Measurements from ENCODE around the gene SRRM3.
"Not testable (repeated sequence)": the region's sequence is repeated elsewhere in the genome, so short reads cannot be mapped to it uniquely, and the experiment has no call there.

The SRRM3 gene

GRCh38 chr7:76267894-76268183 lies 66.1 kb downstream of the SRRM3 start:
- no peak for DNase-seq

GRCh38 chr7:76268376-76268775 lies 66.7 kb downstream of the SRRM3 start:
- no peak for DNase-seq

GRCh38 chr7:76269895-76270294 lies 68.2 kb downstream of the SRRM3 start:
- DNase-seq = no peak

GRCh38 chr7:76271384-76271783 lies 69.7 kb downstream of the SRRM3 start:
- DNase-seq = not testable (repeated sequence)

GRCh38 chr7:76272142-76272541 lies 70.4 kb downstream of the SRRM3 start:
- no peak for DNase-seq

- no peak for DNase-seq
These were observed 71.3 kb downstream of the SRRM3 start for GRCh38 chr7:76272851-76273497.

GRCh38 chr7:76273503-76273902 lies 71.8 kb downstream of the SRRM3 start:
- DNase-seq = no peak

GRCh38 chr7:76278540-76278939 lies 76.8 kb downstream of the SRRM3 start:
- no peak for DNase-seq

- DNase-seq = no peak
These were observed 78.7 kb downstream of the SRRM3 start for GRCh38 chr7:76280408-76280807.

GRCh38 chr7:76281006-76281705 lies 79.5 kb downstream of the SRRM3 start:
- no peak for DNase-seq

GRCh38 chr7:76281706-76282343 lies 80.1 kb downstream of the SRRM3 start:
- DNase-seq = no peak

- no peak for DNase-seq
These were observed 80.9 kb downstream of the SRRM3 start for GRCh38 chr7:76282344-76283253.

- no peak for DNase-seq
These were observed 81.8 kb downstream of the SRRM3 start for GRCh38 chr7:76283254-76284159.

GRCh38 chr7:76285604-76286374 lies 84.1 kb downstream of the SRRM3 start:
- DNase-seq = no peak

GRCh38 chr7:76286842-76287403 lies 85.2 kb downstream of the SRRM3 start:
- no peak for DNase-seq

- not testable (repeated sequence) for DNase-seq
These were observed 89.2 kb downstream of the SRRM3 start for GRCh38 chr7:76290847-76291350.

- peak; percentile 91 for DNase-seq
These were observed 89.9 kb downstream of the SRRM3 start for GRCh38 chr7:76291351-76292212.

GRCh38 chr7:76292213-76292573 lies 90.5 kb downstream of the SRRM3 start:
- DNase-seq = no peak

- DNase-seq = not testable (repeated sequence)
These were observed 91.2 kb downstream of the SRRM3 start for GRCh38 chr7:76292911-76293310.

GRCh38 chr7:76293407-76293901 lies 91.8 kb downstream of the SRRM3 start:
- no peak for DNase-seq
